ENCODE measurements around the gene ACSF3. TPM values are rescaled to one million over a fixed set of nuclear protein-coding genes. Genes with fewer than 3 reads are reported as not detected.

ACSF3 gene
- total RNA-seq, 1 experiment from 2014 or later: 34.0 TPM

- no peak for DNase-seq
- intact Hi-C loops (cut with micrococcal nuclease; ENCODE audit: unreplicated experiment): no loop called here
- no peak overlapping the region for H3K4me3 ChIP-seq
- TF ChIP-seq CTCF (conservative IDR thresholded peaks at IDR 0.05) (no peak), EZH2 (IDR thresholded peaks at IDR 0.05; ENCODE audit: low read depth) (no peak)
- H2AFZ ChIP-seq: no peak overlapping the region
- H4K20me1 ChIP-seq (ENCODE audit: insufficient read depth): no peaks in the 10 kb centered on the region; the same call in 1 of the 2 replicates
- H3K79me2 ChIP-seq (ENCODE audit: low read depth): no peaks in the 10 kb centered on the region
- no peaks in the 10 kb centered on the region for H3K27me3 ChIP-seq (ENCODE audit: insufficient read depth, low read depth)
- H3K36me3 ChIP-seq (ENCODE audit: low read depth): no peaks in the 10 kb centered on the region
- CTCF ChIA-PET: no interaction called here
- no peaks in the 10 kb centered on the region for H3K9me2 ChIP-seq (ENCODE audit: insufficient read depth)
- H3K4me2 ChIP-seq: no peak overlapping the region
- no peaks in the 10 kb centered on the region for H3K9me3 ChIP-seq (ENCODE audit: insufficient read depth, low read depth)
- no TSS peak for BruUV-seq (replicated peaks)
- H3F3A ChIP-seq (ENCODE audit: insufficient read depth, low read depth): no peaks in the 10 kb centered on the region
- H3K27ac ChIP-seq: no peak overlapping the region
- H3K4me1 ChIP-seq (replicated peaks; ENCODE audit: insufficient read depth): no peaks in the 10 kb centered on the region
- POLR2A ChIA-PET (ENCODE audit: unreplicated experiment): no interaction called here
Measured at GRCh38 chr16:89118361-89119165, 24.9 kb downstream of the ACSF3 start.

- BruUV-seq (replicated peaks): no TSS peak
- H2AFZ ChIP-seq: no peak overlapping the region
- H3K36me3 ChIP-seq (ENCODE audit: low read depth): no peaks in the 10 kb centered on the region
Measured at GRCh38 chr16:89119166-89119621, 25.5 kb downstream of the ACSF3 start.

GRCh38 chr16:89119661-89120141 lies 26.0 kb downstream of the ACSF3 start:
- no peak for DNase-seq
- POLR2A ChIA-PET (ENCODE audit: unreplicated experiment): no interaction called here
- no peak overlapping the region for H3K4me2 ChIP-seq
- no peaks in the 10 kb centered on the region for H3K9me2 ChIP-seq (ENCODE audit: insufficient read depth)
- no peak overlapping the region for H2AFZ ChIP-seq
- H3K4me1 ChIP-seq (replicated peaks; ENCODE audit: insufficient read depth): no peaks in the 10 kb centered on the region
- H3K36me3 ChIP-seq (ENCODE audit: low read depth): no peaks in the 10 kb centered on the region
- no peaks in the 10 kb centered on the region for H3K79me2 ChIP-seq (ENCODE audit: low read depth)
- H3K27me3 ChIP-seq (ENCODE audit: insufficient read depth, low read depth): no peaks in the 10 kb centered on the region
- TF ChIP-seq CTCF (conservative IDR thresholded peaks at IDR 0.05) (no peak), EZH2 (IDR thresholded peaks at IDR 0.05; ENCODE audit: low read depth) (no peak)
- peaks cover 6% of the 10 kb centered on the region; the same call in 1 of the 2 replicates for H3F3A ChIP-seq (ENCODE audit: insufficient read depth, low read depth)
- CTCF ChIA-PET: no interaction called here
- H3K4me3 ChIP-seq: no peak overlapping the region
- intact Hi-C loops (cut with micrococcal nuclease; ENCODE audit: unreplicated experiment): no loop called here
- H4K20me1 ChIP-seq (ENCODE audit: insufficient read depth): no peaks in the 10 kb centered on the region; the same call in 1 of the 2 replicates
- H3K9me3 ChIP-seq (ENCODE audit: insufficient read depth, low read depth): no peaks in the 10 kb centered on the region
- H3K27ac ChIP-seq: no peak overlapping the region
- BruUV-seq (replicated peaks): no TSS peak

More at GRCh38 chr16:89119166-89119621, 25.5 kb downstream of the ACSF3 start:
- Histone ChIP-seq H3K27me3 (ENCODE audit: insufficient read depth, low read depth) (no peaks in the 10 kb centered on the region), H3K4me1 (replicated peaks; ENCODE audit: insufficient read depth) (no peaks in the 10 kb centered on the region), H3K9me2 (ENCODE audit: insufficient read depth) (no peaks in the 10 kb centered on the region), H3K79me2 (ENCODE audit: low read depth) (no peaks in the 10 kb centered on the region), H3K27ac (no peak overlapping the region), H3K4me2 (no peak overlapping the region), H4K20me1 (ENCODE audit: insufficient read depth) (no peaks in the 10 kb centered on the region; the same call in 1 of the 2 replicates), H3F3A (ENCODE audit: insufficient read depth, low read depth) (peaks cover 5% of the 10 kb centered on the region; the same call in 1 of the 2 replicates), H3K4me3 (no peak overlapping the region), H3K9me3 (ENCODE audit: insufficient read depth, low read depth) (no peaks in the 10 kb centered on the region)
- CTCF ChIA-PET: no interaction called here
- no peak for DNase-seq
- no peak for TF ChIP-seq CTCF (conservative IDR thresholded peaks at IDR 0.05)
- TF ChIP-seq EZH2 (IDR thresholded peaks at IDR 0.05; ENCODE audit: low read depth): no peak
- POLR2A ChIA-PET (ENCODE audit: unreplicated experiment): no interaction called here
- intact Hi-C loops (cut with micrococcal nuclease; ENCODE audit: unreplicated experiment): no loop called here

All from PC-9 (cell line).